AG09309 (cell line): ENCODE results near the gene ZC3H12C.

Source experiments
- DNase-seq: peaks from one replicate; pipeline ENCODE4 v3.0.0-alpha.2; 2010; ENCODE audit warnings: low read depth
- H3K4me3 ChIP-seq: 2 replicates; pipeline ENCODE4 v1.5.1; 2011; ENCODE audit warnings: mild to moderate bottlenecking, low read depth, low read length, moderate library complexity; ENCODE audit not compliant: control insufficient read depth
- CTCF ChIP-seq: IDR thresholded peaks from 2 replicates; pipeline ENCODE4 v1.5.1; 2011; ENCODE audit warnings: mild to moderate bottlenecking, low read depth, low read length, inconsistent platforms; ENCODE audit not compliant: insufficient read depth, control insufficient read depth; ENCODE audit errors: missing control alignments

The ZC3H12C gene

GRCh38 chr11:110159476-110159875 is 66.3 kb downstream of the ZC3H12C start:
- no peak for TF ChIP-seq CTCF
- DNase-seq: no peak
- no peak overlapping the region for H3K4me3 ChIP-seq

GRCh38 chr11:110160016-110160415 is 66.8 kb downstream of the ZC3H12C start:
- TF ChIP-seq CTCF: no peak
- DNase-seq: no peak
- H3K4me3 ChIP-seq: no peak overlapping the region

GRCh38 chr11:110160437-110160836 is 67.2 kb downstream of the ZC3H12C start:
- no peak overlapping the region for H3K4me3 ChIP-seq
- no peak for TF ChIP-seq CTCF
- DNase-seq: no peak

GRCh38 chr11:110161061-110161460 is 67.9 kb downstream of the ZC3H12C start:
- DNase-seq: no peak
- TF ChIP-seq CTCF: no peak
- H3K4me3 ChIP-seq: no peak overlapping the region

- no peak for DNase-seq
- no peak for TF ChIP-seq CTCF
Measured at GRCh38 chr11:110162216-110162615, 69.0 kb downstream of the ZC3H12C start.

GRCh38 chr11:110165039-110165925 is 72.1 kb downstream of the ZC3H12C start:
- no peak for DNase-seq
- H3K4me3 ChIP-seq: no peak overlapping the region
- TF ChIP-seq CTCF: no peak

More at GRCh38 chr11:110162216-110162615, 69.0 kb downstream of the ZC3H12C start:
- H3K4me3 ChIP-seq: no peak overlapping the region
